Testis (tissue), 3 donors: ENCODE measurements around the gene SIKE1. TPM values are rescaled to one million over a fixed set of nuclear protein-coding genes. Genes with fewer than 3 reads are reported as not detected.
"Not testable (repeated sequence)": the region's sequence is repeated elsewhere in the genome, so short reads cannot be mapped to it uniquely, and the experiment has no call there.

Source experiments
- DNase-seq: peaks from one replicate; pipeline ENCODE4 v3.0.0-alpha.2; 2019
- H3K27ac ChIP-seq, 2 donors: fragments of 200-600 bp; sonication (generic); one replicate each; pipeline ENCODE4 v1.5.1; 2019
- H3K27me3 ChIP-seq: fragments of 200-600 bp; sonication (generic); one replicate; pipeline ENCODE4 v1.5.1; 2019
- H3K36me3 ChIP-seq: fragments of 200-600 bp; sonication (generic); one replicate; pipeline ENCODE4 v1.5.1; 2017; ENCODE audit warnings: low read depth; ENCODE audit errors: missing control alignments
- H3K4me1 ChIP-seq: fragments of 200-600 bp; sonication (generic); one replicate; pipeline ENCODE4 v1.5.1; 2019
- H3K4me3 ChIP-seq, 2 donors: fragments of 200-600 bp; sonication (generic); one replicate each; pipeline ENCODE4 v1.5.1; 2017 to 2019
- H3K9me3 ChIP-seq: fragments of 200-600 bp; sonication (generic); one replicate; pipeline ENCODE4 v1.5.1; 2017
- CTCF ChIP-seq, 3 experiments: fragments of 450-650 bp in 2 of 3; fragments of 200-600 bp in 1 of 3; sonication (generic) in 1 of 3; IDR thresholded peaks; one replicate each; pipeline ENCODE4 v1.5.1; 2016 to 2019; ENCODE audit warnings: antibody characterized with exemption in 3 of 3, mild to moderate bottlenecking in 2 of 3, moderate library complexity in 1 of 3
- POLR2A ChIP-seq: fragments of 450-650 bp; IDR thresholded peaks from one replicate; pipeline ENCODE4 v1.6.1; 2017; ENCODE audit warnings: antibody characterized with exemption, mild to moderate bottlenecking, moderate library complexity
- WGBS, 2 donors: methylation state at CpG; one replicate each; pipeline ENCODE4 v1.1.5; 2018; 5-methylcytosine and 5-hydroxymethylcytosine counted together
- intact Hi-C: fragments of 100-400 bp; cut with DNase I; formaldehyde crosslinking; loops from one replicate; pipeline ENCODE4 v1.15.1; 2023; ENCODE audit warnings: low total_unique reads
- polyA plus RNA-seq: library from polyadenylated mRNA; stranded (reverse); fragments of 350-450 nt; fragmentation: Illumina TruSeq; extraction: RNeasy Lipid Tissue Mini Kit (QIAGEN cat#74804); gene quantifications from one replicate; pipeline ENCODE4 v1.2.3, GENCODE V29; 2014; ENCODE audit warnings: low read depth, low replicate concordance; ENCODE audit not compliant: insufficient read depth
- total RNA-seq, 2 donors: library from RNA; depleted of rRNA; stranded (reverse); fragments of >200 nt; gene quantifications; one replicate each; pipeline ENCODE4 v1.2.3, GENCODE V29; 2016

The SIKE1 gene
- total and polyA plus RNA-seq, 3 donors from 2014 or later: 27.3 to 47.3 (median 27.3) TPM

GRCh38 chr1:114819869-114820268 is 39.4 kb upstream of the SIKE1 start:
- intact Hi-C loops: no loop called here

GRCh38 chr1:114804449-114804848 is 24.0 kb upstream of the SIKE1 start:
- H3K27me3 ChIP-seq, H3K4me1 ChIP-seq, DNase-seq, H3K36me3 ChIP-seq, H3K9me3 ChIP-seq, intact Hi-C loops, H3K27ac ChIP-seq: not testable (repeated sequence)
- H3K4me3 ChIP-seq: peak overlapping the region in 1 of 2 donors; percentile 21
- 79 to 84% methylated on average over 8 to 25 of the region's 33 CpGs for WGBS, 2 donors

More at GRCh38 chr1:114819869-114820268, 39.4 kb upstream of the SIKE1 start:
- Histone ChIP-seq H3K27me3 (no peaks in the 10 kb centered on the region), H3K27ac (no peak overlapping the region), H3K36me3 (no peaks in the 10 kb centered on the region), H3K4me3 (no peak overlapping the region), H3K4me1 (no peaks in the 10 kb centered on the region), H3K9me3 (no peaks in the 10 kb centered on the region)
- no peak for DNase-seq
- 72 to 75% methylated on average over 3 of the region's 3 CpGs for WGBS, 2 donors
- TF ChIP-seq CTCF (IDR thresholded peaks at IDR 0.05): no peak
- TF ChIP-seq POLR2A: no peak

- WGBS, 2 donors: 76% methylated on average over 3 of the region's 3 CpGs
- Histone ChIP-seq H3K36me3 (no peaks in the 10 kb centered on the region), H3K27ac (no peak overlapping the region), H3K4me1 (no peaks in the 10 kb centered on the region), H3K27me3 (no peaks in the 10 kb centered on the region), H3K9me3 (no peaks in the 10 kb centered on the region), H3K4me3 (no peak overlapping the region)
- no peak for DNase-seq
- TF ChIP-seq POLR2A: no peak
- no peak for TF ChIP-seq CTCF (IDR thresholded peaks at IDR 0.05)
- intact Hi-C loops: no loop called here
These were observed 22.5 kb upstream of the SIKE1 start for GRCh38 chr1:114803001-114803400.

GRCh38 chr1:114794038-114794437 is 13.6 kb upstream of the SIKE1 start:
- Histone ChIP-seq H3K9me3 (no peaks in the 10 kb centered on the region), H3K36me3 (no peaks in the 10 kb centered on the region), H3K4me3 (no peak overlapping the region), H3K27ac (no peak overlapping the region), H3K27me3 (no peaks in the 10 kb centered on the region), H3K4me1 (no peaks in the 10 kb centered on the region)
- intact Hi-C loops: no loop called here
- WGBS, 2 donors: 77 to 79% methylated on average over 2 of the region's 2 CpGs
- TF ChIP-seq CTCF (IDR thresholded peaks at IDR 0.05): no peak
- TF ChIP-seq POLR2A: no peak
- DNase-seq: no peak

GRCh38 chr1:114790581-114790980 is 10.1 kb upstream of the SIKE1 start:
- H3K4me3 ChIP-seq, H3K36me3 ChIP-seq, H3K27me3 ChIP-seq, H3K27ac ChIP-seq, H3K4me1 ChIP-seq, DNase-seq, H3K9me3 ChIP-seq, intact Hi-C loops: not testable (repeated sequence)
- WGBS, 2 donors: 95% methylated on average over 16 of the region's 25 CpGs; no CpG with 5 or more reads in 1 of the 2 donors

GRCh38 chr1:114786440-114786839 is 6.0 kb upstream of the SIKE1 start:
- intact Hi-C loops, H3K4me3 ChIP-seq, H3K9me3 ChIP-seq, H3K4me1 ChIP-seq, H3K27me3 ChIP-seq, DNase-seq, H3K36me3 ChIP-seq, H3K27ac ChIP-seq: not testable (repeated sequence)
- 87 to 88% methylated on average over 1 of the region's 1 CpG for WGBS, 2 donors
